GM21786 (cell line): ENCODE data around the gene NEUROG2.
A peak's percentile ranks its signal among the peaks of the same experiment; 100 is the strongest.
"Not testable (repeated sequence)": the region's sequence is repeated elsewhere in the genome, so short reads cannot be mapped to it uniquely, and the experiment has no call there.

Experiments used
- ATAC-seq: cut with Tn5 transposase; IDR thresholded peaks from one replicate; pipeline ENCODE4 v1.9.1; 2021; ENCODE audit not compliant: unreplicated experiment

Gene NEUROG2

GRCh38 chr4:112516066-112516470 is at the start of gene NEUROG2:
TSS of gene NEUROG2 (minus strand) at chr4:112516180. CDS start at chr4:112515475, 705 bp downstream.
- no peak for ATAC-seq

- no peak for ATAC-seq
These were observed 48.8 kb upstream of the NEUROG2 start for GRCh38 chr4:112564706-112565270.

GRCh38 chr4:112563431-112564200 is 47.6 kb upstream of the NEUROG2 start:
- ATAC-seq, result no peak

- no peak for ATAC-seq
These were observed 46.4 kb upstream of the NEUROG2 start for GRCh38 chr4:112562254-112562879.

GRCh38 chr4:112560084-112560483 is 44.1 kb upstream of the NEUROG2 start:
- ATAC-seq, result no peak

GRCh38 chr4:112559053-112559452 is 43.1 kb upstream of the NEUROG2 start:
- no peak for ATAC-seq

- no peak for ATAC-seq
These were observed 41.9 kb upstream of the NEUROG2 start for GRCh38 chr4:112557676-112558411.

GRCh38 chr4:112554271-112554670 is 38.3 kb upstream of the NEUROG2 start:
- not testable (repeated sequence) for ATAC-seq

GRCh38 chr4:112552668-112553067 is 36.7 kb upstream of the NEUROG2 start:
- ATAC-seq, result no peak

- ATAC-seq, result no peak
These were observed 34.7 kb upstream of the NEUROG2 start for GRCh38 chr4:112550728-112551127.

- no peak for ATAC-seq
These were observed 30.5 kb upstream of the NEUROG2 start for GRCh38 chr4:112546476-112546875.

GRCh38 chr4:112545346-112545745 is 29.4 kb upstream of the NEUROG2 start:
- no peak for ATAC-seq

- ATAC-seq, result no peak
These were observed 24.7 kb upstream of the NEUROG2 start for GRCh38 chr4:112540695-112541094.

GRCh38 chr4:112536123-112536522 is 20.1 kb upstream of the NEUROG2 start:
- ATAC-seq, result no peak

- no peak for ATAC-seq
These were observed 16.3 kb upstream of the NEUROG2 start for GRCh38 chr4:112532267-112532666.

- no peak for ATAC-seq
These were observed 15.2 kb upstream of the NEUROG2 start for GRCh38 chr4:112531146-112531545.

- ATAC-seq, result no peak
These were observed 10.1 kb upstream of the NEUROG2 start for GRCh38 chr4:112526061-112526460.

- ATAC-seq, result peak; percentile 83
These were observed 8.0 kb upstream of the NEUROG2 start for GRCh38 chr4:112523764-112524505.

GRCh38 chr4:112523008-112523721 is 7.2 kb upstream of the NEUROG2 start:
- ATAC-seq, result peak; percentile 35

GRCh38 chr4:112522431-112522830 is 6.5 kb upstream of the NEUROG2 start:
- not testable (repeated sequence) for ATAC-seq
